HG02610 (cell line): Measurements from ENCODE around the gene GPR89B.
"Not testable (repeated sequence)": the region's sequence is repeated elsewhere in the genome, so short reads cannot be mapped to it uniquely, and the experiment has no call there.

Source experiments
- ATAC-seq: cut with Tn5 transposase; IDR thresholded peaks from one replicate; pipeline ENCODE4 v1.9.1; 2021; ENCODE audit warnings: mild to moderate bottlenecking, moderate library complexity; ENCODE audit not compliant: unreplicated experiment

Gene GPR89B

GRCh38 chr1:147928236-147929132 lies at the start of gene GPR89B:
GPR89B (plus strand) TSS chr1:147928420; CDS start chr1:147928537, 117 bp downstream.
- ATAC-seq, result peak; percentile 97

GRCh38 chr1:147879911-147880310 lies 48.3 kb upstream of the GPR89B start:
- no peak for ATAC-seq

DNA sequence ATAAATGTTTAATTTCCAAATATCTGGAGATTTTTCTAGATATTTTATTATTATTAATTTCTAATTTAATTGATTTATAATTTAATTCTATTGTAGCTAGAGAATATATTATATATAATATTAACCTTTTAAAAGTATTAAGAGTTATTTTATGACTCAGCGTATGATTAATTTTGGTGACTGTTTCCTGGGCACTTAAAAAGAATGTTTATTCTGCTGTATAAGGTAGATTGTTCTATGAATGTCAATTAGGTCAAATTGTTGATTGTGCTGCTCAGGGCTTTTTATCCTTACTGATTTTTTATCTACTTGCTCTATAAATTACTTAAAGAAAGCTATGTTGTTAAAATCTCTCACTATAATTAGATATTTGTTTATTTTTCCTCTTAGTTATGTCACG lies 45.7 kb upstream of the GPR89B start:
- ATAC-seq, result no peak

DNA sequence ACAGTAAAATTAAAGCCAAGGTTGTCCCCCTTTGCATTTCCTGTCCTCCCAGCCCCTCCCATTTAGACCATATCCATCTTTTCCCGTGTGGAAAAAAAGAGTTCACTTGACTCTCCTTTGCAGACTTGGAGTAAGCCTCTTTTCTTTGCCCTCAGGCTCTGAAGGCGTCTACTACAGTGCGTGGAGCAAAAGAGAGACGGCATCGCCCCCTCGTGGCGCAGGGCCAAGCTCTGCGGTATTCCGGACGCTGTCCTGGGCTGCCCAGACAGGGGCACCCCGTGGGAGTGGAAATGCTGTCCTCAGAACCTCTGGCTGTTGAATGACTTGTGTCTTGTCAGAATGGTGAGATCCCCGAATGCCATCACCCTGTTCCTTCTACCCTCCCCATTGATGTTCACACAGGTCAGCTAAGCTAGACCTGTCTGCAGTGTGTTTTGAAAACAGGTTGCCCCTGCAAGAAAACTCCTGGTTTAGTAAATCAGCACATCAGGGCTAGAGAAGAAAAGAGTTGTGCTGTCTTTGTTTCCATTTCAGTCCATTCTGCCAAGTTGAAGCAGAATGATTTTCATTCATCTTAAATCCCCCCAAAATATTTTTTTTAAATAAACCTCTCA lies 37.9 kb upstream of the GPR89B start:
- ATAC-seq, result peak; percentile 45

DNA sequence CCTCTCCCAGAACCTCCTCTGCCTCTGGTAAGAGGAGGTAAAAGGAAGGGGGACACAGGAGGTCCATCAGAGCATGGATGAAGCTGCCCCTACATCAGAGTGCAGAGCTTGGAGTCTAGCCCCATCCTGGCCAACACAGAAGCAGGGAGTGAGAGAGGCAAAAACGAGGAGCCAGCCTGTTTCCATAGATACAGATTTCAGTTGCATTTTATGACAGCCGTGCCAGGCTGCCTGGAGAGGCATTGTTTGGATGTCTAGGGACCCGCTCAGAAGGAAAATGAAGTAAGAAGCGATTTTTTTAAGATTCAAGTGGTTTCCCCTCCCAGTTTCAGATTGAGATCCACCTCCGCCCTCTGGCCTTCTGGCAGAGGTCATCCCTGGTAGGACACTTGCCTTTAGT lies 37.1 kb upstream of the GPR89B start:
- no peak for ATAC-seq

DNA sequence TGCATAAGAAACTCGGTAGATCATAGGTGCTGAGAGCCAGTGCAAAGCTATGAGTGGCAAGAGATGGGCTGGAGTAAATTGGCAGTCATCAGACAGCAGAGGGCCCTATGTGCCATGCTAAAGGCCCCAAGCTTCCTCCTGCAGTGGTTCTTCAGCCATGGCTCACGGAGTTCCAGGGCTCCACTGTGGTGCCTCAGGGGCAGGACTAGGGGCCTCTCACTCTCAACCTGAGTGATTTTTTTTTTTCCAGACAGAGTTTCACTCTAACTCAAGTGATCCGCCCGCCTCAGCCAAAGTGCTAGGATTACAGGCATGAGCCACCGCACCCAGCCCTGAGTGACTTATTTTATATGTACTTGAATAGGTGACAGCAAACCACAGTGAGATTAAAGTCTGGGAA lies 36.0 kb upstream of the GPR89B start:
- no peak for ATAC-seq

- ATAC-seq, result no peak
Observed at GRCh38 chr1:147892731-147893214, 35.4 kb upstream of the GPR89B start.

DNA sequence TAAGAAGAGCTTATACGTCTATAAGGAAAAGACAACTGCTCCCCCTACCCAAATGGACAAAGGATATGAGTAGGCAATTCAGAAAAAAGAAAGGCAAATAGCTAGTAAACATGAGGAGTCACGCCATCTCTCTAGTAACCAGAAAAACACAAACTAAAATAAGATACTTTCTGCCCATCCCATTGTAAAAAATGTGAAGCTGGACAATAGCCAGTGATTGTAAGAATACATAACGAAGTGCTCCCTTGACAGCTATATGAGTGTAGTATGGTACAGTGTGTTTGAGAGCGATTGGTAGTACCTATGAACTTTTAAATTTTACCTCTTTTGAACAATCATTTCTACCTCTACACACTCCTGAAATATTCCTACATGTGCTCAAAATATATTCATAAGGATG lies 33.1 kb upstream of the GPR89B start:
- ATAC-seq, result no peak

- no peak for ATAC-seq
Observed at GRCh38 chr1:147897029-147897752, 31.0 kb upstream of the GPR89B start.

GRCh38 chr1:147897789-147898188 lies 30.4 kb upstream of the GPR89B start:
- no peak for ATAC-seq

- no peak for ATAC-seq
Observed at GRCh38 chr1:147902253-147902845, 25.9 kb upstream of the GPR89B start, which contains the start of gene GJA8. GJA8 (plus strand) TSS chr1:147902795; CDS start chr1:147907956, 5,161 bp downstream.

GRCh38 chr1:147904726-147905125 lies 23.5 kb upstream of the GPR89B start:
- no peak for ATAC-seq

DNA sequence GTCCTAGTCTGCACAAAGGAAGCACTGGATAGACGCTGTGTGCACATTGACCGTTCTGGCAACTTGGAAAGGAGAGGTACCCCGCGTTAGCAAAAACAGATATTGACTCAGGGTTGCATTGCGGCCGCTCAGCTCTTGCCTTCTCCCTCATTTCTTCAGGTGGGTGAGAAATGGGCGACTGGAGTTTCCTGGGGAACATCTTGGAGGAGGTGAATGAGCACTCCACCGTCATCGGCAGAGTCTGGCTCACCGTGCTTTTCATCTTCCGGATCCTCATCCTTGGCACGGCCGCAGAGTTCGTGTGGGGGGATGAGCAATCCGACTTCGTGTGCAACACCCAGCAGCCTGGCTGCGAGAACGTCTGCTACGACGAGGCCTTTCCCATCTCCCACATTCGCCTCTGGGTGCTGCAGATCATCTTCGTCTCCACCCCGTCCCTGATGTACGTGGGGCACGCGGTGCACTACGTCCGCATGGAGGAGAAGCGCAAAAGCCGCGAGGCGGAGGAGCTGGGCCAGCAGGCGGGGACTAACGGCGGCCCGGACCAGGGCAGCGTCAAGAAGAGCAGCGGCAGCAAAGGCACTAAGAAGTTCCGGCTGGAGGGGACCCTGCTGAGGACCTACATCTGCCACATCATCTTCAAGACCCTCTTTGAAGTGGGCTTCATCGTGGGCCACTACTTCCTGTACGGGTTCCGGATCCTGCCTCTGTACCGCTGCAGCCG lies 20.3 kb upstream of the GPR89B start:
- no peak for ATAC-seq

- ATAC-seq, result no peak
Observed at GRCh38 chr1:147912553-147912952, 15.7 kb upstream of the GPR89B start.

DNA sequence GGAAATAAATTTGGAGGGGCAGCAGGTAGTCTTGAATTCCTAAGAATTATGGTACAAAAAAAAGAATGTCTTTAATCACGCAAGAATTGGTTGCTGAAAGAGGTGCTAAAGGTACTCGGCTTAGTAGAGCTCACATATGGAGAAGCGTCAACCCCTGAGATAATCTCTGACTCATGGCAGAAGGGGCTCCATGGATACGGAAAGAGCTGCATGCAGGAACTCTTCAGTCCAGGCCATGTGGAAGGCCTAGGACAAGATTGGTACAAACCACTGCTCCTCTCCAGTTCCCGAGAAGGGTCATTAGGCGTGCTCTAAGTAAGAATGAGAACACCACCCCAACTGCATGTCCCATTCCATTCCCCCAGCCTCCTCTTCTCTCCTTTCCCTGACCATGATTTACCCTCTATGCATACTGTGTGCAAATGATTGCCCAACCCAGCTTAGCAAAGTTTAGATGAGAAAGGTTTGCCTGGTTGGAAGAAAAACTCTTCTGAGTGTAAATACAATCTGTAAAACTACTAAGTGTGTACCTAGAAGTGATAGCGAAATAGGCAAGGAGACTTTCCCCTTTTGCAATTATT lies 14.8 kb upstream of the GPR89B start:
- ATAC-seq, result no peak

- ATAC-seq, result no peak
Observed at GRCh38 chr1:147919896-147920295, 8.3 kb upstream of the GPR89B start.

DNA sequence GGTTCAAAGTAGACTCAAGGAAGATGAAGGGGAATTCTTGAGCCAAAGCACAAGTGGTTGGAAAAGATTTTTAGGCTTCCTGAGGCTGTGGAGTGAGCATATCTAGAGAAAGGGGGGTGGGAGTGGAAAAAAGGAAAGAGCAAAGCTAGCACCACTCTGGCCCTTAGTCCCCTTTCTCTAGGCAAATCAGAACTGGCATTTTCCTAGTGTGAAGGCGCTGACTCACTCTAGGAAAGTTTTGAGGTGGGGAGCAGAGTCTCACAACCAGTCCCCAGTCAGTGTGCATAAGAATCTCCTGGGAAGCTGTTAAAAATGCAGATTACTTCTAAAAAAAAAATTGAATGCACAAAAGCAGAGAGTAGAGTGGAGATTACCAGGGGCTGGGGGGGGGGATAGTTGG lies 3.4 kb upstream of the GPR89B start:
- no peak for ATAC-seq

- ATAC-seq, result not testable (repeated sequence)
Observed at GRCh38 chr1:147927215-147927614, 1.0 kb upstream of the GPR89B start.

DNA sequence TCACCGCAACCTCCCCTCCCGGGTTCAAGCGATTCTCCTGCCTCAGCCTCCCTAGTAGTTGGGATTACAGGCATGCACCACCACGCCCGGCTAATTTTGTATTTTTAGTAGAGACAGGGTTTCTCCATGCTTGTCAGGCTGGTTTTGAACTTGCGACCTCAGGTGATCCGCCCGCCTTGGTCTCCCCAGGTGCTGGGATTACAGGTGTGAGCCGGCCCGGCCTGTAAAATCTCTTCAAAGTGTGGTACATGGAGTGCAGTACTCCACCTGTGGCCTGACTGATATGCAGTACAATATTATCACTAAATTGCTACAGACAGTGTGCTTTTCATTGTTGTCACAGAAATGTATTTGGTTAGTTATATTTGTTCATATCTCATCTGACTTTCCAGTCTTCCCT lies 531 bp upstream of the GPR89B start:
- ATAC-seq, result not testable (repeated sequence)

DNA sequence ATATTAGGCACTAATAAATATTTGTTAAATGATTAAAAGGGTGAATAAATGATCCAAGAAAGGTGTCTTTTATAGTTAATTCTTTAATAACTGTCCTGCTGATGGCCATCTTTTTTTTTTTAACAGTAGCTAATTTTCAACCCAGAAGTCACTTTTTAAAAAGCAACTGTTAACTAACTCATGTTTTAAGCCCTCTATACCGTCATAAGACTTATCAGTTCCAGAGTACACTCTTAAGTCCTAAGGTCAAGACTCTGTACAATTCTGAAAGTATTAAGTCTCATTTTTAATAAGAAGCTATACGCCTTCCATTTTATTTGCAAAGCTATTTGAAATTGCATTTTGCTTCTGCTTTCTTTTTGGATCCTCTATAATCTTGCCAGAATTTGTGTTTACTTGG lies 2.9 kb downstream of the GPR89B start:
- ATAC-seq, result not testable (repeated sequence)
